ENCODE measurements around the gene NRG3.

DNA sequence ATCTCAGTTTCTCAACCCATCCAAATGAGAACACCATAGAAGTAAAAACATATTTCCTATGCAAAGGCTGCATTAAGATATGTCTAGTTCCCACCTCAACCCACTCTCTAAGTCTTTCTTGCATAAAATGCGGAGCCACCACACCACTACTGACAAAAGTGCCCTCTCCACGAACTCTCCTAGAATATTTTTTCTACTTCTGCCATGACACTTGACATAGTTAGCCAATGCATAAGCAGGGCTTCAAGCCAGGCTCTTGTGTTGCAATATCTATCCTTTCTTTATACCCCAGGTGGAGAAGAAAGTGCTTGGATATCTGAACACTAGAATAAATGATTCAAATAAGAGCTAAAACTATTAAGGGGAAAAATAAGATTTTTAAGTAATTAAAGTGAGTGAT is 465.2 kb downstream of the NRG3 start:
- TF ChIP-seq EZH2 (IDR thresholded peaks at IDR 0.05) (no peak), POLR2AphosphoS5 (IDR thresholded peaks at IDR 0.05; ENCODE audit: borderline replicate concordance, low read depth, low read length) (no peak), FOXP2 (optimal IDR thresholded peaks at IDR 0.05; ENCODE audit: control extremely low read depth, extremely low read length, insufficient read depth) (no peak)

All from SK-N-MC (cell line).